GM12874 (cell line): ENCODE results near the gene LRRIQ1.

Experiments used
- CTCF ChIP-seq: IDR thresholded peaks from 2 replicates; pipeline ENCODE4 v1.5.1; 2011; ENCODE audit warnings: low read depth, mild to moderate bottlenecking, control low read depth, low read length, moderate library complexity; ENCODE audit not compliant: insufficient read depth

The LRRIQ1 gene

GRCh38 chr12:85004204-85004603, 31.9 kb upstream of the LRRIQ1 start:
- TF ChIP-seq CTCF, result no peak

DNA sequence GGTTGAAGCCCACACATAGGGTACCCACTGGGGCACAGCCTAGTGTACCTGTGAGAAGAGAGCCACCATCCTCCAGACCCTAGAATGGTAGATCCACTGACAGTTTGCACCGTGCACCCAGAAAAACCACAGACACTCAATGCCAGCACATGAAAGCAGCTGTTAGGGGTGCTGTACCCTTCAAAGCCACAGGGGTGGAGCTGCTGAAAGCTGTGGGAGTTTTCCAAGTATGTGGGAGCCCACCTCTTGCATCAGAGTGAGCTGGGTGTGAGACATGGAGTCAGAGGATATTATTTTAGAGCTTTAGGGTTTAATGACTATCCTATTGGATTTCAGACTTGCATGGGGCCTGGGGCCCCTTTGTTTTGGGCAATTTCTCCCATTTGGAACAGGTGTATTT, 30.5 kb upstream of the LRRIQ1 start:
- no peak for TF ChIP-seq CTCF

DNA sequence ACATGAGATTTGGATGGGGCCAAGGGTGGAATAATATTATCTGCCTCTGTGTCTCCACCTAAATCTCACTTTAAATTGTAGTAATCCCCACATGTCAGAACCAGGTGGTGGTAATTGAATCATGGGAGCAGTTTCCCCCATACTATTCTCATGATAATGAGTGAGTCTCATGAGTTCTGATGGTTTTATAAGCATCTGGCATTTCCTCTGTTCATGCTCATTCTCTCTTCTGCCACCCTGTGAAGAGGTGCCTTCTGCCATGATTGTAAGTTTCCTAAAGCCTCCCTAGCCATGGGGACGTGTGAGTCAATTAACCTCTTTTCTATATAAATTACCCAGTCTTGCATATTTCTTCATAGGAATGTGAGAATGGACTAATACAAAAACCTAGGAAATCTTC, 29.9 kb upstream of the LRRIQ1 start:
- no peak for TF ChIP-seq CTCF

GRCh38 chr12:85007836-85008235, 28.3 kb upstream of the LRRIQ1 start:
- no peak for TF ChIP-seq CTCF

- no peak for TF ChIP-seq CTCF
Measured at GRCh38 chr12:85016413-85016812, 19.7 kb upstream of the LRRIQ1 start.

GRCh38 chr12:85017133-85017532, 19.0 kb upstream of the LRRIQ1 start:
- no peak for TF ChIP-seq CTCF

DNA sequence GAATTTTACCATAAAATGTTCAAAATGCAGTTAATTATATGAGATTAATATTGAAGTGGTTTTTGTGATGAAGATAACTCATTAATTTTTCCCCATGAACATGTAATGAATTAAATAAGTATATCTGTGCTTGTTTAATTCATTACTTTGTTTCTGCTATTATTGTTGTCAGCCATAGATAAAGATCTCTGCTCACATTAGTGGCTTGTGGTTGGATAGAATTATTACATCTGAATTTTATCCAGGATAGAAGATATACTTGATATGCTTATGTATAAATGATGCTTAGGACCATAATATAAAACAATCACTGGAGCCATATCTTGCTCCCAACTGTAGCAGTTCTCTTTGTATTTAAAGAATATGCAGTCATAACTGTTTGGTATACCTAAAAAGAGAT, 18.5 kb upstream of the LRRIQ1 start:
- no peak for TF ChIP-seq CTCF

DNA sequence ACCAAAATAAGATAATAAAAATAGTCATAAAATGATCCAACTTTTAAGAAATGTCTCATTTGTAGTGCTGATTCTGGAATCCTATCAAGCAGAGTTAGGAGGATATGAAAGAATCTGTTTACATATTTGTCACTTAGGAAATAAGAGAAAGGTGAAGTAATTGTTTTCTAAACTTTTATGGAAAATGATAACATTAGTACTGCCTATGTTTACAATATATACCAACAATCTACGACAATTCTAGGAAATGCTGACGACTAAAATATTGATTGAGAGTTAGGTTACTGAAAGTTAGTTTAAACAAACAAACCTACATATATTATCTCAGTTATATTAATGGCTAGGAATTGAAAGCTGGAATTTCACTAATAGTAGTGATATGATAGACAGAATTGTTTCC, 18.1 kb upstream of the LRRIQ1 start:
- no peak for TF ChIP-seq CTCF
